ENCODE data around the gene PSMB7. TPM values are rescaled to one million over a fixed set of nuclear protein-coding genes. Genes with fewer than 3 reads are reported as not detected.

The PSMB7 gene
- total and polyA plus RNA-seq, 4 experiments from 2014 or later: 56.9 to 226 (median 113) TPM

Other genes with a start within 250 kb of the PSMB7 start
- gene NEK6, start 157.5 kb downstream of the PSMB7 start, total RNA-seq: 10 to 100 TPM in 1 of 2 experiments, 1 to 10 TPM in 1; 9.9 to 11.7 TPM
- 1 to 10 TPM; 3.8 to 7.1 TPM for gene NEK6, start 157.5 kb downstream of the PSMB7 start, polyA plus RNA-seq
- gene ADGRD2, start 35.0 kb upstream of the PSMB7 start, total RNA-seq: not detected
- gene ADGRD2, start 35.0 kb upstream of the PSMB7 start, polyA plus RNA-seq: not detected
- gene NR5A1, start 92.0 kb upstream of the PSMB7 start, total RNA-seq: not detected
- gene NR5A1, start 92.0 kb upstream of the PSMB7 start, polyA plus RNA-seq: not detected

Measured in CD4-positive, alpha-beta memory T cell (primary cell).